ENCODE results near the gene LYZL2. TPM values are rescaled to one million over a fixed set of nuclear protein-coding genes. Genes with fewer than 3 reads are reported as not detected.

The LYZL2 gene
- total RNA-seq, 1 experiment from 2014 or later = not detected

- Histone ChIP-seq H3K9me3 (ENCODE audit: control insufficient read depth in 1 of 2, insufficient read depth in 1 of 2, low read depth in 1 of 2, low read length in 2 of 2) (no peaks in the 10 kb centered on the region), H3K79me2 (ENCODE audit: insufficient read depth, low read length) (no peaks in the 10 kb centered on the region), H4K20me1 (ENCODE audit: insufficient read depth) (no peaks in the 10 kb centered on the region), H3K4me1 (ENCODE audit: control insufficient read depth in 1 of 2, insufficient read depth in 2 of 2, low read length in 2 of 2) (0 out of 4 replicates have a peak, but pooled peaks cover 0 to 2% of the 10 kb centered on the region in 2 experiments), H3K9me2 (ENCODE audit: insufficient read depth) (no peaks in the 10 kb centered on the region), H3K27ac (ENCODE audit: low read depth, low read length) (no peak overlapping the region), H3K4me3 (replicated peaks in 1 of 2; ENCODE audit: low read depth in 1 of 2, low read length in 2 of 2) (no peak overlapping the region), H3K36me3 (ENCODE audit: control insufficient read depth in 1 of 2, insufficient read depth in 2 of 2, low read length in 2 of 2) (no peaks in the 10 kb centered on the region), H3K9ac (ENCODE audit: low read length) (no peak overlapping the region), H3K4me2 (ENCODE audit: low read length) (no peak overlapping the region), H2AFZ (ENCODE audit: low read depth, low read length, poor library complexity, severe bottlenecking) (no peak overlapping the region), H3K27me3 (ENCODE audit: insufficient read depth, low read length) (no peaks in the 10 kb centered on the region)
- BruUV-seq (replicated peaks) = no TSS peak
- ChIA-PET CTCF (no interaction called here), RAD21 (ENCODE audit: low non-redundant PET in 1 of 2, low total read pairs in 2 of 2, uncharacterized antibody in 2 of 2, unreplicated experiment in 2 of 2) (no interaction called here), POLR2A (no interaction called here)
- ATAC-seq (no peak), DNase-seq (ENCODE audit: low read depth, low spot score) (no peak)
- TF ChIP-seq SP1 (IDR thresholded peaks at IDR 0.05; ENCODE audit: low read depth) = no peak
- TF ChIP-seq EGR1 (IDR thresholded peaks at IDR 0.05; ENCODE audit: low read depth) = no peak
- no peak for TF ChIP-seq CEBPB (IDR thresholded peaks at IDR 0.05; ENCODE audit: low read depth)
- no peak for TF ChIP-seq EZH2 (IDR thresholded peaks at IDR 0.05)
- TF ChIP-seq ELF1 (IDR thresholded peaks at IDR 0.05; ENCODE audit: borderline replicate concordance, low read depth) = no peak
- TF ChIP-seq REST (IDR thresholded peaks at IDR 0.05; ENCODE audit: low read depth) = no peak
- TF ChIP-seq ZBTB33 (IDR thresholded peaks at IDR 0.05; ENCODE audit: extremely low read depth, insufficient replicate concordance, low read length) = no peak
- intact Hi-C loops (cut with micrococcal nuclease) = no loop called here
Measured at GRCh38 chr10:30596013-30596412, 33.5 kb downstream of the LYZL2 start.
